AG20443 (cell line): ENCODE results near the gene KRT84.

Source experiments
- DNase-seq: peaks from one replicate; pipeline ENCODE4 v3.0.0; 2012; ENCODE audit warnings: low spot score, mixed read lengths

The KRT84 gene

DNA sequence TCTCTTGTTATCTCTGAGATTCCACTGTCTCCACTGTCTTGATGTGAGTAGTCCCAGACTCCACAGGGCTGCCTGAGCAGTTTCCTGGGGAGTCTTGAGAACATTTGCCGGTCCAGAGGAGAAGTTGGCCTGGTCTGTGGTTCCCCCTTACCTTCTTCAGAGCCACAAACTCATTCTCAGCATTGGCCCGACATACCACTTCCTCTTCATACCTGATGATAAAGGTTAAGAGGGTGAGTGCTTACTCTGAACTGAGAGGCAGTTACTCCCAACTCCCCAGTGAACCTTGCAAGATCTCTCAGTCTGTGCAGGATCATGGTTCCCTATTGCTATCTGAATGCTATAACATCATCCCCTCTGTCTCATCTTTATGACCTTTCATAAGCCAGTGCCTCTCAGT is 2.6 kb downstream of the KRT84 start:
- DNase-seq: no peak

DNA sequence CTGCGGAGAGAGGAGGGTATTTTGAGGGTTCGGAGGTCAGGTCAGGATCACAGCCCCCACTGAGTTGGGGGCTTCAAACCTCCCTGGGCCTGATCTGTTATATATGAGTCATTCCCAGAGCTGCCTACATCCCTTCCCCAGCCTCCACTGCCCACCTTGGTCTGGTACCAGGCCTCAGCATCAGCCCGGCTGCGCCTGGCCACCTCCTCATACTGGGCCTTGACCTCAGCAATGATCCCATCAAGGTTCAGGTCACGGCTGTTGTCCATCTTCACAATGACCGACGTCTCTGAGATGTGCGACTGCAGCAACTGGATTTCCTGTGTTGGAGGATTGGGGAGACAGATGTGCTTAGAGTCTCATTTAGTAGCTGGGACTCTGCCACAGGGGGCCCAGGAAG is 4.2 kb downstream of the KRT84 start:
- DNase-seq: no peak

DNA sequence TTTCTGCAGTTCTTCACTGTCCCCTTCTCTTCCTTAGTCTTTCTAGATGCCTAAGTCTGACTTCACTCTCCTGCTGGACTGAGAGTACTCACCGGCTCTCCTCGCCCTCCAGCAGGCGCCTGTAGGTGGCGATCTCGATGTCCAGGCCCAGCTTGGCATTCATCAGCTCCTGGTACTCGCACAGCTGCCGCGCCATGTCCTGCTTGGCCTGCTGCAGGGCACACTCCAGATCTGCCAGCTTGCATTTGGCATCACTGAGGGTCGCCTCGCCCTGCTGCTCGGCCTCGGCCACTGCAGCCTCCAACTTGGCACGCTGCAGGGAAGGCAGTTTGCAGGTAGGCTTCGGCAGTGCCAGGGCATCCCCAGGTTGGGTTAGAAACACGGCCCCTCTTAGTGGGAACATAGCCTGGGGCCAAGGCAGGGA is 5.2 kb downstream of the KRT84 start:
- DNase-seq: peak; percentile 39

DNA sequence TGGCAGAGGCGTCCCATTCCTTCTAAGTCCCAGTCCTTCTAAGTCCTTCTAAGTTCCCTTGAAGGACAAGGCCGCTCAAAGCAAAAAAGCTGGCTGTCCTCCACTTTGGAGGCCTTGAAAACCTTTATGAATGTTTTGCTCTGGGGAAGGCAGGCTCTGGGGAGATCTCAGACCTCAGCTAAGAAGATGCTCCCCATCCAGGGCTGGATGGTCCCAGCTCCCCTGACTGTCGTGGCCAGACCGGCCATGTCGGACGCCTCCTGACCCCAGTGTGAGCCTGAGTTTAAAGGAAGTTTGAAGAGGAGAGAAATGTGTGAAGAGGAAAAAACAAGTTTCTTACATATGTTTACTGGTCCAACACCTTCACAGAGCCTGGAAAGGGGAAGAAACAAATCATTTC is 5.9 kb downstream of the KRT84 start:
- DNase-seq: no peak

DNA sequence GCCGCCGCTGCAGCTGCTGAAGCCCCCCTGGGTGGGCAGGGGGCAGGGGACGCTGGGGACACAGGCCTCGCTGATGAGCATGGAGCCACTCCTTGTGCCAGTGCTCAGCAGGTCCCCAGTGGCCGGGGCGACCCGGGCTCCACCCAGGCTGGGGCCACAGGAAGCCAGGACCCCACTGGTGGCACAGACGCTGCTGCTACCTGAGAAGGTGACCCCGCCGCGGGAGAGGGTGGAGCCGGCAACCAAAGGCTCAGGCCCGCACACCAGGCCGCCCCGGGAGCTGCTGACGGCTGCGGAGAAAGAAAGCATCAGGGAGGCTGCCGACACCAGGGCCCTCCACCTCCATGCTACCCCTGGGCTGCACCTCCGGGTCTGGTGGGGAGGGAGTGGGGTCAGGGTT is 7.4 kb downstream of the KRT84 start:
- DNase-seq: no peak

DNA sequence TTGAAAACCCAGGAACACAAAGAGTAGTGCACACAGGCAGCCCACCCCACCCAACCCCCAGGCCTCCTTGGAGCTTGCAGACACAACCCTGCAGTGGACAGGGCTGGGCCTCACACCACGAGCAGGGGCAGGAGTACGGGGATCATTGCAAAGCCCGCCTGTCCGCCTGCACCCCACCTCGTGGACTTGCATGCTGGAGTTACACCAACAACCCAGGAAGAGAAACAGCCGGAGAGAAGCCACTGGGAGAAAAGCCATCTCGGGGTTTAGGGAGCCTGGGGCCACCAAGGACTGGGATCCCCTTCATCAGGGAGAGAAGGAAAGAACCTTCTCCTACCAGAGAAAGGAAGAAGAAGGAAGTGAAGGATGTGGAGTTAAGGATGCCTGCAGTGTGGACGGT is 8.2 kb downstream of the KRT84 start:
- no peak for DNase-seq

DNA sequence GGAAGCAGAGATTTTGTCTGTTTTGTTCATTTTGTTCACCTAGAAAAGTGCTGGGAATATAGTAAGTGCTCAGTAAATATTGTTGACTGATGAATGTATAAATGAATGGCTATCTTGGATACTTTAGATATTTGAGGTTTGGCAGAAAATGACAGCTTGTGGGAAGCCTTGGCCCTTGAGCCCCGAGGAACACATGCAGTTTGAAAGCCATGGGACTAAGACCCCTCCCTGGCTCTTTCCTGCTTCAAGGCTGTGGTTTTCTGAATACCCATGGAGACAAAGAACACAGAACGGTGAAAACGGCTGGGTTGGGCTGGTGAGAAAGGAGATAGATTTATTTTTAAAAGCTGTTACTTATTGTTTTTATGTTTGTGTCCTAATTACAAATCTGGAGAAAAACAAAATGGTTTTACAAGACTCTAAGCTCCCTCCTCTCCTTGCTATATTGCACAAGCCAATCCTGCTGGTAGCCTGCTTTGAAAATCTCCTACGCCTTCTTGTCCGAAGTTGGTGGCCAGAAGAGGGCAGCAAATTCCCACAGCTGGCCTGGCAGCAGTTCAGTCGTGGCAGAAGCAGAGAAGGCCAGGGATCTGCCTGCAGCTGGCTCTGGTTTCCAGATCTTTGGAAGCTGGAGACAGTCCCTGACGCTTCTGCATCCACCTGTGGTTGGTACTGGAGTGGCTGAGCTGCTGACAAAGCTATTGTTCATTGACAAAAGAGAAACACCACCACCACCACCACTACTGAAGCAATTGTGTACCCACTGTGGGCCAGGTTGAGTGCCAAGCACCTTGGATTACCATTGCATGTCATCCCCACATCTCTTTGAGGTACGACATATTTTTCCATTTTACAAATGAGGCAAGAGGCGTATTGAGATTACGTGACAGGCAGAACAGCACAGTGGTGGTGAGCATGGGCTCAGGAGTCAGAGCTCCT is 13.0 kb downstream of the KRT84 start:
- DNase-seq: peak; percentile 95

DNA sequence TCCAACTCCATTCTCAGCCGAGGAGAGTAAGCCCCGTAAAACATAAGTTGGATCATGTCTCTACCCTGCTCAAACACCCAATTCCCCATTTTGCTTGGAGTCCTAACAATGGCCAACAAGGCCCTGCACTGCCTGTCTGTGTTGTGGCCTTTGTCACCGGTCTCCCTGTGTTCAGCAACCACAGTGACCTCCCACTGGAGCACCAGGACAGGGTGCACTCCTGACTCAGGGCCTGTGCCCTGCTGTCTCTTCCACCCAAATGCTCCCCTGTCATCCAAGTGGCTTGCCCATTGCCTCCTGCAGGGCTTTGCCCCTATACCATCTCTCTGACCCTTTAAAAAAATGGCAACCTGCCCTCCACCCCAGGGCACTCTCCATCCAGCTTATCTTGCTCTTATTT is 13.7 kb downstream of the KRT84 start:
- no peak for DNase-seq

DNA sequence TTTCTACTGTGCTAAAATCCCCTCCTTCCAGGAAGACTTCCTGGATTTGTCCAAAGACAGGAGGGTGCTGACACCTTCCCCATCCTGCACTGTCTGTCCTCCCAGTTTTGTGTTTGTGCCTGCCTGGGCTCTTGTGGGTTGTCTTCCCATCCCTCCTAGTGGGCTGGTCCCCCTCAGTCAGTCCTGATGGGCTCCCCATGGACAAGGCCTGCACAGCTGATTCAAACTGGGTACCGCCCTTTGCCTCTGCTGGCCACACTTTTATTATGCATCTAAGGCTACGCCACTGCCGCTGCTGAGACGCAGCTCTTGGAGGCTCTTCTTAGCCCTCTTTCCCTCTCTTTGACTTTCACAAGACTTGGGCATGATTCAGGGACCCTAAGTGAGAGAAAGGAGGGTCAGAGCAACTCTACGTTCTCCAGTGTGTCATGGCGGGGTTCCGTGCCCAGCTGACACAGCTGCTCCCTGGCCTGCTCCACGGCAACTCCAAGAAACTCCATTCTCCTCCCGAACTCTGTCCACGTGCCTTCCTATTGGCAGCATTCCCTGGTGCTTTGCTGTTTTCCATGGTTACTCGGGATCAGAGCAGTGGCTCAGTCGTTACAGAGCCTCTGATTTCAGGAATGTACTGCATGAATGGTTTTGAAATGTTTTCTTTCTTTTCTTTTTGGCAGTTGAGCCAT is 14.4 kb downstream of the KRT84 start:
- peak; percentile 89 for DNase-seq

DNA sequence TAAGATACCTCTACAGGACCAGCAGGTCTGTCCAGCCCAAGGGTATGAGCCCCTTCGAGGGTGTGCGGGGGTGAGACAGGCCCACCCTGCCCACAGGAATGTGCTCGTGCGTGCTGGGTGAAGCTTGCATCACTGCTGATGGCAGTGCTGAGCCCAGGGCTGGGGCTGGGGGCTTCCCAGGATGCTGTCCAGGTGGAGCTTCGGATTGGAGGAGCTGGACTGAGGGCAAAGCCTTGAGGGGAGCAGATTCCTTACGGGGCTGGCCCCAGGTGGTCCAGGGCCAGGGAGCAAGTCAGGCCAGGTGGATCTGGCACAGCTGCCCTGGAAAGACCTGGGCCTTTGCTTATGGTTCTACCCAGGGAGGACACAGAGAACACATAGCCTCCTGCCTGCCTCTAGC is 15.6 kb downstream of the KRT84 start:
- DNase-seq: no peak

DNA sequence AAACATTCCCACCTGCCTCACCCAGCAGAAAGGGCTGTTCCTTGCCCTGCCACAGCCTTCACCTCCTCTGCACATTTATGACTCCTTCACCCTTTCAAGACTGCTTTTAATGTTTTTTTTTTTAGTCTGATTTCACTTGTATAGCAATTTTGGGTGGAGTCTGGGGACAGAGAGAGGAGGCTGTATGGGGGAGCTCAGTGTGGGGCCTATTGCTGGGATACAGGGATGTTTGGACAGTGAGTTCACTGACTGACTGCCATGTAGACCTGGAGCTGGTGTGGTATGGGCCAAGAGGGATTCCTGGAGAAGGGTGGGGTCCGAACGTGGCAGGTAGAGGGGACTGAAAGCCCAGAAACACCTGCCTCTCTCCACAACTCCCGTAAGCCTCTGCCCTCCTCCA is 16.2 kb downstream of the KRT84 start:
- no peak for DNase-seq

DNA sequence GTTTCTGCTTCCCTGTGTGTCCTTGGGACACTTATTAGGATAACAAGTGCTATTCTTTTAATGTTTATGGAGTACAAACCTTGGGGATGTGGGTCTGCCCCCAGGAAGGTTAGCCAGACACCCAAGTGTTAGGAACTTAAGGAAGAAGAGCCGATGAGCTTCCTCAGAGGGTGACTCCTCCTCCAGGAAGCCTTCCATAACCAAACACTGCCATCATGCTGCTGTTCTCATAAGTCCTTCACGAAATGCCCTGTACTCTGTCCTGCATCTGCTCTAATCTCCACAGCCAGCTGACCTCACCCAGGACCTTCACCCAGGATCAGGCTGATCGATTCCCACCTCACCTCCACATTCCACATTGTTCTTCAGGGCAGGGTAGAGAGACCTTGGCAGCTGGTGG is 16.9 kb downstream of the KRT84 start:
- DNase-seq: no peak

DNA sequence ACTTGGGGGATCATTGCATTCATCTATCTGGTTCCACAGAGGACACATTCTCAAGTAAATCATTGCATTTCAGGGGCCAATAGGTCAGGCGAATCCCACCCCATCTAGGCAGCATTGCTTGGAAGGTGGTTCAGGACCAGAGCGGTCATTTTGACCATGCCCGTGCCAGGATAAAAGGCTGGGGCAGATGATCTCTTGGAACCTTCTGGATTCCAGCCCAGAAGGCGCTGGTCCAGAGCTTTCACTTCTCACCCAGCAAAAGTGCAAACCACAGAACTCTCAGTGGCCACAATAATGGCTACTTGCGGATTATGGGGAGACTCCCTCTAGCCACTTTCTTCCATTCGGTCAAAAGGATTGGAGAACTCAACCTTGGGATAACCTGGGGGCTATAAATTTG is 17.6 kb downstream of the KRT84 start:
- no peak for DNase-seq

DNA sequence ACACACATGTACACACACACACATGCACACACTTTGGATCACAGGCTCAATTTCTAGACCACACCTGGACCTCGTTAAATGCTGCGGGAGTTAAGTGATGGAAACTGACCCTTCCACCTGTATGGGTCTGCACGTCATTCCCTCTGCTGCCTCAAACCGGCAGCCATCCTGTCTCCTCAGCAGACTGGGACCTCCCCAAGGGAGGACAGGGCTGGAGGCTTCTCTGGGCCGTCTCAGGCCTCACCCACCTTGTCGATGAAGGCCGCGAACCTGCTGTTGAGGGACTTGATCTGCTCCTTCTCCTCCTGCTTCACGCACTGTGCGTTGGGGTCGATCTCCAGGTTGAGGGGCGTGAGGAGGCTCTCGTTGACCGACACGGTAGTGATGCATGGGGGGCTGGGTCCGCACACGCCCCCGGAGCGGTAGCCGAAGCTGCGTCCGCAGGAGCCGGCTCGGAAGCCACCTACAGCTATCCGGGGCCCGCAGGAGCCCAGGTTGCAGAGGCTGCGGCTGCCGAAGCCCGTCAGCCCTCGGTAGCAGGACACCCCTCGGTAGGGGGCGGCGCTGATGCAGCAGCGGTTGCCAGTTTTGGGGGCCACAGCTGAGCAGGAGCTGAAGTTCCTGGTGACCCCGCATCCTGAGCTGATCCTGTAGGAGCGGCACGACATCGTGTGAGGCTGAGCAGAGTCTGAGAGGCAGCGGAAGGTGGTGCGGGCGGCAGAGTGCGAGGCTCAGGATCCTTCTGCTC is 18.5 kb downstream of the KRT84 start, which contains the start of gene KRT85:
Gene KRT85, minus strand, starts transcription at position 744 of the 748 bp plus-strand sequence. Its CDS starts 76 bp downstream, at position 668.
- DNase-seq: no peak

DNA sequence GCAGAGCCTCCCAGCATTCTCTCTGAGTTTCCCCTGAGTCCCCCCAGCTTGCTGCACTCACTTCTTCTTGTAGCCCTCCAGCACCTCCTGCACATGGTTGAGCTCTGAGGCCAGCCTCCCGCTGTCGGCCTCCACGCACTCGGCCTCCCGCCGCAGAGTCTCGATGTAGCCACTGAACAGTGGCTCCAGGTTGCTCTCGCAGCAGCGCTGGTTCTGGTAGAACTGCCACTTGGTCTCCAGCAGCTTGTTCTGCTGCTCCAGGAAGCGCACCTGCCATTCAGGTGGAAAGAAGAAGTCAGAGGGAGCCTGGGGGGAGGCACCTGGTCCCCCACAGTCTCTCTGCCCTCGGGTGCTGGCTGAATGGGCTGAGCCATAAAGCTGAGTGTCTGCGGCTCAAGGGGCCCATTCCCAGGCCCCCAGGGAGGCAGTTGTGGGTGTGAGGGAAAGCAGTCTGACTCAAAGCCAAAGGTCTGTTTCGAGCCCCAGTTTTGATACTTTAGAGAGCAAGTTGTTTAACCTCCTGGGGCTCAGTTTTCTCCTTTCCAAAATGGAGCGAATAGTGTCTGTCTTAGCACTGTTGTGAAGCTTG is 20.5 kb downstream of the KRT84 start:
- no peak for DNase-seq

DNA sequence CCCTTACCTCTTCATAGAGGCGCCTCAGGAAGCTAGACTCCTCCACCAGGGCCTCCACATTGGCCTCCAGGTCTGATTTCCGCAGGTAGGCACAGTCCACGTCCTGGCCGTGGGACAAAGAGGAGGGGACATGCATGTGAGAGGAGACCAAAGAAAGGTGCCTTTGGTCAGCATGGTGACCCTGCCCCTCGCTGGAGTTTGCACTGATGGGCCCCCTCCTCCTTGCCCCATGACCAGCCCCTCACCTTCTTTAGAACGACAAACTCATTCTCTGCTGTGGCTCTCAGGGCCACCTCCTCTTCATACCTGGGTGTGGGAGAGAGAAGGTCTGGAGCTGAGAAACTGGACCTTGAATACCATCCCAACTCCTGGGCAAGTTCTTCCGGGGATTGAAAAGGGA is 21.4 kb downstream of the KRT84 start:
- DNase-seq: no peak

DNA sequence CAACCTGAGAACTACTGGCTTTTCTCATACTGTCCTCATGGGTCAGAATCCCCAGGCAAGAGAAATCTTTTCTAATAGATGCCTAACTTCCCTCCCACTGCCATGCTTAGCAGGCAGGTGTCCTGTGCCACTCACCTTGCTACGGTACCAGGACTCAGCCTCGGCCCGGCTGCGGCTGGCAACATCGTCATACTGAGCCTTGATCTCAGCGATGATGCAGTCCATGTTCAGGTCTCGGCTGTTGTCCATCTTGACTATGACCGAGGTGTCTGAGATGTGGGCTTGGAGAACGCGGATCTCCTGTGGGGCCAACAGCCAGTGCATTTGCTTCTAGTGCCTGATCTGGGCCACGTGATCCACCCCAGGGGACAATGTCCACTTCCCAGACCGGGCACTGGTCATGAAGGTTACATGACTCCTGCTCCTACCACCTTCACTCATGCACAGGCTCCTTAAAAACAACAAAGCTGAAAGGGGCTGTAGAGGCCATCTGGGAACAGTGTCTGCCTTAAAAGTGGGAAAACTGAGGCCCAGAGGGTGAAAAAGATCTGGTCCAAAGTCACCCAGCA is 22.3 kb downstream of the KRT84 start:
- no peak for DNase-seq

DNA sequence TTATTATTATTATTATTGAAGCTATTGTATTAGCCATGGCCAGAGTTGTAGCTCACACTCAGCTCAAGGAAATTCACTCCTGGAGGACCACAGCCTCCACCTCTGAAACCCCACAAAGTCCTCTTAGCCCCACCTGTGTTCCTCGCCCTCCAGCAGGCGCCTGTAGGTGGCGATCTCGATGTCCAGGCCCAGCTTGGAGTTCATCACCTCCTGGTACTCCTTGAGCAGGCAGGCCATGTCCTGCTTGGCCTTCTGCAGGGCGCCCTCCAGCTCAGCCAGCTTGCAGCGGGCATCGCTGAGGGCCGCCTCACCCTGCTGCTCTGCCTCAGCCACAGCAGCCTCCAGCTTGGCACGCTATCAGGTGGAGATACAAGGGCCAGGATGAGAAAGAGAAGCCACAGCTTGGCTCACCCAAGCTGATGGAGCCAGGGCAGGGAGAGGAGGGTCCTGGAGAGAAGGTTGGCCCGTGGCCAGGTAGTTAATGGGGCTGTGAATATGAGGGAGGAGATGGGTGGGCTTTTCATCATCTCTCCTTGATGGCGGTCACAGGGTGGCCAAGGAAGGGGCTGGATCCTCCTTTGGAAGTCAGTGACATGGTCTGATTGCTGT is 23.2 kb downstream of the KRT84 start:
- no peak for DNase-seq

DNA sequence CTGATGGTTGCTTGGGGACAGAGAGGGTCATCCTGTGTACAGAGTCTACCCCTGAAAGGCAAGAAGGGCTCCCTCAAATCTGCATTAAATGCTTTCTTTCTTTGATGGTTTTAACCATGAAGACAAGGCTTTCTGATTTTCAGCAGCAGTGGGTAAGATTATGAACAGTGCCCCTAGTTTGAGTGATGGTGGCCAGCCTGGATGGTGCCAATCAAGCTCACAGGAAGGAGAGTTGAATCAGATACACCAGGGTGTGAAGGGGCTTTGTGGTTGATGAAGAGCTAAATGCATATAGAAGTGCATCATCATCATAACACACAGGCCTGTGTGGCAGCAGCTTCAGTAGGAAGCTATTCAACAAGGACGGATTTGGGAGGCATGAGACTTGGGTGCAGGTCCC is 23.9 kb downstream of the KRT84 start:
- no peak for DNase-seq

DNA sequence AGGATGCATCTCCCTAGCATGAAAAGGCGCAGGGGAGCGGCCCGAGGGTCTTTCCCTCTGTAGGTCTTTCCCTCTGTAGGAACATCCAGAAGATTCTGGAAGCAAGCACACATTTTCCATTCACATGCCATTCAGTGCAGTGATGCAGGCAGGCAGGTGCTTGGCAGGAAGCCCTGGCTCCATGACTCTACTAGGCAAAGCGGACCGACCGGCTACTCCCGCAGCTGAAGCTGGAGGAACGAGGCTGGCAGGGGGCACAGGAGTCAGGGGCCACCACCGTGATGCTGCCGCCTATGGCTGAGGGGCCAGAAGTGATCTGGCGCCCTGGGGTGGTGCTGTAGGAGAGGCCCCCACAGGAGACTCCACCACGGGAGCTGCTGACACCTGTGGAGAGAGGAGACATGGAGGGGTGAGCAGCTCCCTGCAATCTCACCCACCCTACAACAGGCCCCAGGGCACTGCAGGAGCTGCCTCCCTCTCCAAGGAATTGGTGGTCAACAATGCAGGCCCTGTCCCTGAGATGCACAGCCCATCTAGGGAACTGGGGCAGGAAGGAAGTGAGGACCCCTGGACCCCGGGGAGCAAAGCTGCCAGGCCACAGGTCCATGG is 24.7 kb downstream of the KRT84 start:
- no peak for DNase-seq

DNA sequence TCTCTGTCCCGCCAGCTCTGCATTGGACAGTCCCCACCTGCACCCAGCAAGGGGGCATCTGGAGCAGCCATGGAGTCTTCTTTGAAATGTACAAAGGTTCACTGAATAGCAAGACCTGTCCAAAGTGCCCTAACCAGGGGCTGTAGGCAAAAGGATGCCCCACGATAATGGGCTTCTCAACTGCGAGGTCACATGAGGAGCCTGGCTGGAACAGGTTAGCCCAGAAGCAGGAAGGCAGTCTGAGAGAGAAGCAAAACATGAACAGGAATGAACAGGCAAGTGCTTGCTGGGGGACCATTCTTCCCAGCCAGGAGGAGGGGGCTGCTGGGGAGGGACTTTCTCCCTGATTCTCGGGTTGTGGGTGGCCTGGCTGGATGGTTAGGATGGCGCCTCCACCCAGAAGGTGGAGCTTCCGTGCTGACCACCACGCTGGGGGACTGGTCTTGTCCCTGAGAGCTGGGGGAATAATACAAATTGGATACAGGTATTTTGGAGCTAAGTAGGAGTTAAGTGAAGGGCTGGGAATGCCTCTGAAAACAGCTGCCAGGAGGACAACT is 25.3 kb downstream of the KRT84 start:
- no peak for DNase-seq
